ENCODE measurements around the gene CCDC159. TPM values are rescaled to one million over a fixed set of nuclear protein-coding genes. Genes with fewer than 3 reads are reported as not detected.

CCDC159 gene
- total and polyA plus RNA-seq, 2 experiments from 2014 or later = 3.4 to 6.2 TPM

DNA sequence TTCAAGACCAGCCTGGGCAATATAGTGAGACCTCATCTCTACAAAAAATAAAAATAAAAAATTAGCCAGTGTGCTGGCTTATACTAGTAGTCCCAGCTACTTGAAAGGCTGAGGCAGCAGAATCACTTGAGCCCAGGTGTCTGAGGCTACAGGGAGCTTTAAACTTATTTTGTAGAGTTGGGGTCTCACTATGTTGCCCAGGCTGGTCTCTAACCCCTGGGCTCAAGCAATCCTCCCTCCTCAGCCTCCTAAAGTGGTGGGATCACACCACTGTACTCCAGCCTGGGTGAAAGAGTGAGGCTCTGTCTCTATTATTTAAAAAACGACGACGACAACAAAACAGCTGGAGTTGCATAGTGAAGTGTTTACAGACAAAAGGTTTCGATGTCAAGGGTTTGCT is 14.8 kb upstream of the CCDC159 start:
- Histone ChIP-seq H3K27ac (ENCODE audit: low read depth) (no peak overlapping the region), H3K27me3 (ENCODE audit: insufficient read depth) (no peaks in the 10 kb centered on the region), H3K4me2 (no peak overlapping the region), H2AFZ (no peak overlapping the region), H3K9me2 (ENCODE audit: insufficient read depth) (no peaks in the 10 kb centered on the region), H3F3A (replicated peaks; ENCODE audit: low read depth) (no peaks in the 10 kb centered on the region; the same call in 1 of the 2 replicates), H3K36me3 (ENCODE audit: insufficient read depth) (no peaks in the 10 kb centered on the region), H3K4me3 (no peak overlapping the region), H3K4me1 (ENCODE audit: insufficient read depth) (no peaks in the 10 kb centered on the region), H3K79me2 (replicated peaks; ENCODE audit: insufficient read depth) (no peaks in the 10 kb centered on the region), H4K20me1 (replicated peaks; ENCODE audit: insufficient read depth) (no peaks in the 10 kb centered on the region)
- Mint-ChIP-seq H3K27me3 (ENCODE audit: insufficient read depth, low read depth, poor library complexity) (peaks cover 1% of the 10 kb centered on the region), H3K4me3 (no peak overlapping the region), H3K4me1 (no peaks in the 10 kb centered on the region), H3K36me3 (ENCODE audit: low read depth) (peaks cover 28% of the 10 kb centered on the region), H3K27ac (no peak overlapping the region), H3K9me3 (no peaks in the 10 kb centered on the region)
- TF ChIP-seq CREB1 (CRISPR knock-in tag; IDR thresholded peaks at IDR 0.05; ENCODE audit: low read depth) (no peak), POLR2AphosphoS5 (IDR thresholded peaks at IDR 0.05; ENCODE audit: low read depth) (no peak), EZH2phosphoT487 (IDR thresholded peaks at IDR 0.05; ENCODE audit: unreplicated experiment) (no peak), EZH2 (IDR thresholded peaks at IDR 0.05; ENCODE audit: low read depth, unreplicated experiment) (no peak), ZNF331 (CRISPR knock-in tag; IDR thresholded peaks at IDR 0.05; ENCODE audit: low read depth) (no peak)
- TF ChIP-seq, protein P1, sequence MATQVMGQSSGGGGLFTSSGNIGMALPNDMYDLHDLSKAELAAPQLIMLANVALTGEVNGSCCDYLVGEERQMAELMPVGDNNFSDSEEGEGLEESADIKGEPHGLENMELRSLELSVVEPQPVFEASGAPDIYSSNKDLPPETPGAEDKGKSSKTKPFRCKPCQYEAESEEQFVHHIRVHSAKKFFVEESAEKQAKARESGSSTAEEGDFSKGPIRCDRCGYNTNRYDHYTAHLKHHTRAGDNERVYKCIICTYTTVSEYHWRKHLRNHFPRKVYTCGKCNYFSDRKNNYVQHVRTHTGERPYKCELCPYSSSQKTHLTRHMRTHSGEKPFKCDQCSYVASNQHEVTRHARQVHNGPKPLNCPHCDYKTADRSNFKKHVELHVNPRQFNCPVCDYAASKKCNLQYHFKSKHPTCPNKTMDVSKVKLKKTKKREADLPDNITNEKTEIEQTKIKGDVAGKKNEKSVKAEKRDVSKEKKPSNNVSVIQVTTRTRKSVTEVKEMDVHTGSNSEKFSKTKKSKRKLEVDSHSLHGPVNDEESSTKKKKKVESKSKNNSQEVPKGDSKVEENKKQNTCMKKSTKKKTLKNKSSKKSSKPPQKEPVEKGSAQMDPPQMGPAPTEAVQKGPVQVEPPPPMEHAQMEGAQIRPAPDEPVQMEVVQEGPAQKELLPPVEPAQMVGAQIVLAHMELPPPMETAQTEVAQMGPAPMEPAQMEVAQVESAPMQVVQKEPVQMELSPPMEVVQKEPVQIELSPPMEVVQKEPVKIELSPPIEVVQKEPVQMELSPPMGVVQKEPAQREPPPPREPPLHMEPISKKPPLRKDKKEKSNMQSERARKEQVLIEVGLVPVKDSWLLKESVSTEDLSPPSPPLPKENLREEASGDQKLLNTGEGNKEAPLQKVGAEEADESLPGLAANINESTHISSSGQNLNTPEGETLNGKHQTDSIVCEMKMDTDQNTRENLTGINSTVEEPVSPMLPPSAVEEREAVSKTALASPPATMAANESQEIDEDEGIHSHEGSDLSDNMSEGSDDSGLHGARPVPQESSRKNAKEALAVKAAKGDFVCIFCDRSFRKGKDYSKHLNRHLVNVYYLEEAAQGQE (IDR thresholded peaks at IDR 0.05; ENCODE audit: unreplicated experiment) = no peak
- TF ChIP-seq, protein P2, sequence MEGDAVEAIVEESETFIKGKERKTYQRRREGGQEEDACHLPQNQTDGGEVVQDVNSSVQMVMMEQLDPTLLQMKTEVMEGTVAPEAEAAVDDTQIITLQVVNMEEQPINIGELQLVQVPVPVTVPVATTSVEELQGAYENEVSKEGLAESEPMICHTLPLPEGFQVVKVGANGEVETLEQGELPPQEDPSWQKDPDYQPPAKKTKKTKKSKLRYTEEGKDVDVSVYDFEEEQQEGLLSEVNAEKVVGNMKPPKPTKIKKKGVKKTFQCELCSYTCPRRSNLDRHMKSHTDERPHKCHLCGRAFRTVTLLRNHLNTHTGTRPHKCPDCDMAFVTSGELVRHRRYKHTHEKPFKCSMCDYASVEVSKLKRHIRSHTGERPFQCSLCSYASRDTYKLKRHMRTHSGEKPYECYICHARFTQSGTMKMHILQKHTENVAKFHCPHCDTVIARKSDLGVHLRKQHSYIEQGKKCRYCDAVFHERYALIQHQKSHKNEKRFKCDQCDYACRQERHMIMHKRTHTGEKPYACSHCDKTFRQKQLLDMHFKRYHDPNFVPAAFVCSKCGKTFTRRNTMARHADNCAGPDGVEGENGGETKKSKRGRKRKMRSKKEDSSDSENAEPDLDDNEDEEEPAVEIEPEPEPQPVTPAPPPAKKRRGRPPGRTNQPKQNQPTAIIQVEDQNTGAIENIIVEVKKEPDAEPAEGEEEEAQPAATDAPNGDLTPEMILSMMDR (conservative IDR thresholded peaks at IDR 0.05; ENCODE audit: low read depth in 2 of 2) = no peak
- DNase-seq (ENCODE audit: low spot score) = no peak
- no peak for ATAC-seq

DNA sequence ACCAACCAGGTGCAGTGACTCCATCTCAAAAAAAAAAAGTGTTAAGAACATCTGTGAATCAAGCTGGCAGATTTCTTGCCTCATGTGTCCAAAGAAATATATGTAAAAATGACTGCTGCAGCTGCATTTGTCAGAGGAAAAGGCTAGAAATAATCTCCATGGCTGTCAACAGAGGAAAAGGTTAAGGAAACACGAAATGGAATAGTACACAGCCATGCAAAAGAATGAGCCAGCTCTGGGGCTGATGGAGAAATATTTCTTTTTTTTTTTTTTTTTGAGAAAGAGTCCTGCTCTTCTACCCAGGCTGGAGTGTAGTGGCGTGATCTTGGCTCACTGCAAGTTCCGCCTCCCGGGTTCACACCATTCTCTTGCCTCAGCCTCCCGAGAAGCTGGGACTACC is 13.5 kb upstream of the CCDC159 start:
- H3K36me3 ChIP-seq (ENCODE audit: insufficient read depth) = no peaks in the 10 kb centered on the region
- no peak overlapping the region for H3K27ac Mint-ChIP-seq
- H3K9me2 ChIP-seq (ENCODE audit: insufficient read depth) = no peaks in the 10 kb centered on the region
- H3K4me1 Mint-ChIP-seq = no peaks in the 10 kb centered on the region
- H3K4me2 ChIP-seq = no peak overlapping the region
- H3K4me3 Mint-ChIP-seq = no peak overlapping the region
- H3K27ac ChIP-seq (ENCODE audit: low read depth) = no peak overlapping the region
- peaks cover 28% of the 10 kb centered on the region for H3K36me3 Mint-ChIP-seq (ENCODE audit: low read depth)
- no peak overlapping the region for H3K4me3 ChIP-seq
- ATAC-seq = no peak
- H3K79me2 ChIP-seq (replicated peaks; ENCODE audit: insufficient read depth) = no peaks in the 10 kb centered on the region
- no peaks in the 10 kb centered on the region for H3K27me3 ChIP-seq (ENCODE audit: insufficient read depth)
- no peaks in the 10 kb centered on the region; the same call in 1 of the 2 replicates for H4K20me1 ChIP-seq (replicated peaks; ENCODE audit: insufficient read depth)
- no peaks in the 10 kb centered on the region for H3K4me1 ChIP-seq (ENCODE audit: insufficient read depth)
- DNase-seq (ENCODE audit: low spot score) = no peak
- H3F3A ChIP-seq (replicated peaks; ENCODE audit: low read depth) = no peaks in the 10 kb centered on the region; the same call in 1 of the 2 replicates
- peaks cover 2% of the 10 kb centered on the region for H3K27me3 Mint-ChIP-seq (ENCODE audit: insufficient read depth, low read depth, poor library complexity)
- H2AFZ ChIP-seq = no peak overlapping the region
- H3K9me3 Mint-ChIP-seq = no peaks in the 10 kb centered on the region
- TF ChIP-seq ZNF331 (CRISPR knock-in tag; IDR thresholded peaks at IDR 0.05; ENCODE audit: low read depth) (no peak), EZH2phosphoT487 (IDR thresholded peaks at IDR 0.05; ENCODE audit: unreplicated experiment) (no peak), CREB1 (CRISPR knock-in tag; IDR thresholded peaks at IDR 0.05; ENCODE audit: low read depth) (no peak)
- TF ChIP-seq, protein P3, sequence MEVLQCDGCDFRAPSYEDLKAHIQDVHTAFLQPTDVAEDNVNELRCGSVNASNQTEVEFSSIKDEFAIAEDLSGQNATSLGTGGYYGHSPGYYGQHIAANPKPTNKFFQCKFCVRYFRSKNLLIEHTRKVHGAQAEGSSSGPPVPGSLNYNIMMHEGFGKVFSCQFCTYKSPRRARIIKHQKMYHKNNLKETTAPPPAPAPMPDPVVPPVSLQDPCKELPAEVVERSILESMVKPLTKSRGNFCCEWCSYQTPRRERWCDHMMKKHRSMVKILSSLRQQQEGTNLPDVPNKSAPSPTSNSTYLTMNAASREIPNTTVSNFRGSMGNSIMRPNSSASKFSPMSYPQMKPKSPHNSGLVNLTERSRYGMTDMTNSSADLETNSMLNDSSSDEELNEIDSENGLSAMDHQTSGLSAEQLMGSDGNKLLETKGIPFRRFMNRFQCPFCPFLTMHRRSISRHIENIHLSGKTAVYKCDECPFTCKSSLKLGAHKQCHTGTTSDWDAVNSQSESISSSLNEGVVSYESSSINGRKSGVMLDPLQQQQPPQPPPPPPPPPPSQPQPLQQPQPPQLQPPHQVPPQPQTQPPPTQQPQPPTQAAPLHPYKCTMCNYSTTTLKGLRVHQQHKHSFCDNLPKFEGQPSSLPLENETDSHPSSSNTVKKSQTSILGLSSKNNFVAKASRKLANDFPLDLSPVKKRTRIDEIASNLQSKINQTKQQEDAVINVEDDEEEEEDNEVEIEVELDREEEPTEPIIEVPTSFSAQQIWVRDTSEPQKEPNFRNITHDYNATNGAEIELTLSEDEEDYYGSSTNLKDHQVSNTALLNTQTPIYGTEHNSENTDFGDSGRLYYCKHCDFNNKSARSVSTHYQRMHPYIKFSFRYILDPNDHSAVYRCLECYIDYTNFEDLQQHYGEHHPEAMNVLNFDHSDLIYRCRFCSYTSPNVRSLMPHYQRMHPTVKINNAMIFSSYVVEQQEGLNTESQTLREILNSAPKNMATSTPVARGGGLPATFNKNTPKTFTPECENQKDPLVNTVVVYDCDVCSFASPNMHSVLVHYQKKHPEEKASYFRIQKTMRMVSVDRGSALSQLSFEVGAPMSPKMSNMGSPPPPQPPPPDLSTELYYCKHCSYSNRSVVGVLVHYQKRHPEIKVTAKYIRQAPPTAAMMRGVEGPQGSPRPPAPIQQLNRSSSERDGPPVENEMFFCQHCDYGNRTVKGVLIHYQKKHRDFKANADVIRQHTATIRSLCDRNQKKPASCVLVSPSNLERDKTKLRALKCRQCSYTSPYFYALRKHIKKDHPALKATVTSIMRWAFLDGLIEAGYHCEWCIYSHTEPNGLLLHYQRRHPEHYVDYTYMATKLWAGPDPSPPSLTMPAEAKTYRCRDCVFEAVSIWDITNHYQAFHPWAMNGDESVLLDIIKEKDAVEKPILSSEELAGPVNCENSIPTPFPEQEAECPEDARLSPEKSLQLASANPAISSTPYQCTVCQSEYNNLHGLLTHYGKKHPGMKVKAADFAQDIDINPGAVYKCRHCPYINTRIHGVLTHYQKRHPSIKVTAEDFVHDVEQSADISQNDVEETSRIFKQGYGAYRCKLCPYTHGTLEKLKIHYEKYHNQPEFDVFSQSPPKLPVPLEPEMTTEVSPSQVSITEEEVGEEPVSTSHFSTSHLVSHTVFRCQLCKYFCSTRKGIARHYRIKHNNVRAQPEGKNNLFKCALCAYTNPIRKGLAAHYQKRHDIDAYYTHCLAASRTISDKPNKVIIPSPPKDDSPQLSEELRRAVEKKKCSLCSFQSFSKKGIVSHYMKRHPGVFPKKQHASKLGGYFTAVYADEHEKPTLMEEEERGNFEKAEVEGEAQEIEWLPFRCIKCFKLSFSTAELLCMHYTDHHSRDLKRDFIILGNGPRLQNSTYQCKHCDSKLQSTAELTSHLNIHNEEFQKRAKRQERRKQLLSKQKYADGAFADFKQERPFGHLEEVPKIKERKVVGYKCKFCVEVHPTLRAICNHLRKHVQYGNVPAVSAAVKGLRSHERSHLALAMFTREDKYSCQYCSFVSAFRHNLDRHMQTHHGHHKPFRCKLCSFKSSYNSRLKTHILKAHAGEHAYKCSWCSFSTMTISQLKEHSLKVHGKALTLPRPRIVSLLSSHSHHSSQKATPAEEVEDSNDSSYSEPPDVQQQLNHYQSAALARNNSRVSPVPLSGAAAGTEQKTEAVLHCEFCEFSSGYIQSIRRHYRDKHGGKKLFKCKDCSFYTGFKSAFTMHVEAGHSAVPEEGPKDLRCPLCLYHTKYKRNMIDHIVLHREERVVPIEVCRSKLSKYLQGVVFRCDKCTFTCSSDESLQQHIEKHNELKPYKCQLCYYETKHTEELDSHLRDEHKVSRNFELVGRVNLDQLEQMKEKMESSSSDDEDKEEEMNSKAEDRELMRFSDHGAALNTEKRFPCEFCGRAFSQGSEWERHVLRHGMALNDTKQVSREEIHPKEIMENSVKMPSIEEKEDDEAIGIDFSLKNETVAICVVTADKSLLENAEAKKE (CRISPR knock-in tag; IDR thresholded peaks at IDR 0.05) = no peak
